GM18858 (cell line): ENCODE results near the gene SCAP.
A peak's percentile ranks its signal among the peaks of the same experiment; 100 is the strongest.
"Not testable (repeated sequence)": the region's sequence is repeated elsewhere in the genome, so short reads cannot be mapped to it uniquely, and the experiment has no call there.

Source experiments
- ATAC-seq: cut with Tn5 transposase; IDR thresholded peaks from one replicate; pipeline ENCODE4 v1.9.1; 2021; ENCODE audit not compliant: unreplicated experiment

Gene SCAP

DNA sequence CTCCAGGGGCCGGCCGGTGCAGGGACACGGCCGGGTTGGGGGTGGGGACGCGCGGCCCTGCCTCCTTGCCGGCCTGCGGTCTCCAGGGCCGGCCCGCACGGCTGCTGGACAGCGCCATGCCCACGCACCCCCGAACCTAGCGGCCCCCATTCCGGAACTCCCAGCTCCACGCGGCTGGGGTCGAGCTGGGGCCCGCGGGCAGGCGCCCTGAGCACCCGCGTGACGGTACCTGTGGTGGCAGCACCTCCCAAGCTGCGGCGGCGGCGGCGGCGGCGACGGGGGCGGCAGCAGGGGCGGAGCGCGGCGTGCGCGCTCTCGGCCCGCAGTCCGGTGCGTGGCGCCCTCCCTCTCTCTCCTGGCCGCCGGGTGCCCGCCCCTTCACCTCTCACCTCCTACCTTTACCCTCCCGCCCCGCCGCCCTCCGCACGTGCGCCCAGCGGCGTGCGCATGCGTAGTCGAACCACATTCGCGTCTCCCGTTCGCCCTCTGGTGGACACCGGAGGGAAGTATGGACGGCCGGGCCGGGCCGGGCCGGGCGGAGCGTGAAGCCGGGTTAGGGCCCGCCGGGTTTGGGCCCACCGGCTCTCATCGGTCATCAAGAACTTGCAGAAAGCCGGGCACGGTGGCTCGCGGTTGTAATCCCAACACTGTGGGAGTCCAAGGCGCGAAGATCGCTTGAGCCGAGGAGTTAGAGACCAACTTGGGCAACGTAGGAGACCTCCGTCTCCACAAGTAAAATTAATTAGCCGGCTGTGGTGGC is at the start of gene SCAP:
Gene SCAP (minus strand): TSS at position 372 of the 760 bp plus-strand sequence. CDS start 32,948 bp downstream, outside the sequence.
- peak; percentile 80 for ATAC-seq

DNA sequence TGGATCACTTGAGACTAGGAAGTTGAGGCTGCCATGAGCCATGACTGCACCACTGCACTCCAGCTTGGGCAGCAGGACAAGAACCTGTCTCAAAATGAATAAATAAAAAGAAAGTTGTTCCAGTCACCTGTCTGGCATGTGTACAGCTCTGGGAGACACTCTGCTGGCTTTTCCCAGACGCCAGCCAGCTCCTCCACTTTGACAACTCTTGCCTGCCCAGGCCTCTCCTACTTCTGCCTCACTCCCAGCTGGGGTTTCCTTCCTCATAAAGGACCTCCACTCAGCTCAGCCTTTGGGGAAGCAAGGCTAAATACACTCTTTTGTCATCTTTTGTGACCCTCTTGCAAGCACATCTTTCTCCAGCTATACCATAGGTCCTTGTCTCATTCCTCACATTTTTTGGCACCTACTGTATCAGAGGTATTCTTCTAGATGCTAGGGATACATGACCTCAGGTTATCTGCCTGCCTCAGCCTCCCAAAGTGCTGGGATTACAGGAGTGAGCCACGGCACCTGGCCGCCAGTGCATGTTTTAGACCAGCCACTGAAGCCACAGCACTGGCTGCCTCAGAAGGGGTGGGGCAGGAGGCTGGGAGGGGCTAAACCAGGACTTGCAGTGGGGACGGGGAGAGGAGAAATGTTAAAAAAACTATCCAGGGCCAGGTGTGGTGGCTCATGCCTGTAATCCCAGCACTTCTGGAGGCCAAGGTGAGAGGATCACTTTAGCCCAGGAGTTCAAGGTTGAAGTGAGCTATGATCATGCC is 47.8 kb upstream of the SCAP start:
- ATAC-seq, result no peak

DNA sequence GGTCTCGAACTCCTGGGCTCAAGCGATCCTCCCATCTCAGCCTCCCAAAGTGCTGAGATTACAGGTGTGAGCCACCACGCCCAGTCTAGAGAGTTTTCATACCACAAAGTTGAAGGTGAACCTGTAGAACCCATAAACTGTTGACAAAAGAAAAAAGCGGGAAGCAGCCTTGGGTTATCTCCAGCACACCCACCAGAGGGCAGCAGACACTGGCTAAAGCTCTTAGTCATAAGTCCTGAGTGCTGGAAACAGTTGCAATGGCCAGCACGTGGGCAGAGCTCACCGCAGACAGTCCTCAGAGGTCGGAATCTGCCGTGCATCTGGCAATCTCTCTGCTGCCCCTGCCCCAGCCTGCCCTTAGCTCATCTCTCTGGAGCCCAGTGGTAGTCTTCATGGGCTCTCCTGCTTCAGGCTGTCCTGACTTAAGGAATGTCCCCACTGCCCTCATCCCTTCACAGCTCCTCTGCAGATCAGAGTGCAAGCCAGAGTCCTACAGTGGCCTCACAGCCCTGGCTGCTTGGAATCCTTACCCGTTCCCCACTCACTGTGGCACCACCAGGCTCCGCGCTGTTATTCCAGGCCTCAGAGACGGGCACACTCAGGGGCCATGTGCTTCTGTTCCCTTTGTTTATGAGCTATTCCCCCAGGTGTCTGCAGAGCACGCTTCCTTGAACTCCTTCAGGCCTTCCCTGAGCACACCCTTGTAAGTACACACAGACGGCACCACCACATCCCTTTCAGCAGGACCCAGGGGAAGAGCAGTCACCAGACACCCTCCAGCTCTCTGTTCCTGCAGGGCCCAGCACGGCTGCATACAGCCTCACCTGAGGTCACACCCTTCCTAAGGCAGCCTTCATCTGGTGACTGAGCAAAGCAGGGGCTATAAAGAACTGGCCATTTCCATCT is 46.6 kb upstream of the SCAP start:
- ATAC-seq, result no peak

DNA sequence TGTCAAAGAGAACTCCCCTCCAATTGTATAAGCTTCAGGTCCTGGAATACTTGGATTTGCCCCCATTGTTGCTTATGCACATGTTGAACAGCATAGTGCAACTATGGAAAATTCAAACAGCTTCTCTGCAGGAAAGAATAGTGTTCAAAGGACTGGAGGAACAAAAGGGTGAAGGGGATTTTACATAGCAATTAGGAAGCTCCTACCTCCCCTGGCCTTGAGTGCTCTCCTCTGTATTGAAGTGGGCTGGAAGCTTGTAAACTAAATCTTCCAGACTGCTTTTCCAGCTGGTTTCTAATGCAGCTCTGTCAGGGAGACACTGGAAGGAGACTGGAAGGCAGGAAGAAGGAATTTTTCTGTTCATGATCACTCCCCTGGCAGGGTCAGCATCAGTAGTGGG is 45.0 kb upstream of the SCAP start:
- no peak for ATAC-seq

DNA sequence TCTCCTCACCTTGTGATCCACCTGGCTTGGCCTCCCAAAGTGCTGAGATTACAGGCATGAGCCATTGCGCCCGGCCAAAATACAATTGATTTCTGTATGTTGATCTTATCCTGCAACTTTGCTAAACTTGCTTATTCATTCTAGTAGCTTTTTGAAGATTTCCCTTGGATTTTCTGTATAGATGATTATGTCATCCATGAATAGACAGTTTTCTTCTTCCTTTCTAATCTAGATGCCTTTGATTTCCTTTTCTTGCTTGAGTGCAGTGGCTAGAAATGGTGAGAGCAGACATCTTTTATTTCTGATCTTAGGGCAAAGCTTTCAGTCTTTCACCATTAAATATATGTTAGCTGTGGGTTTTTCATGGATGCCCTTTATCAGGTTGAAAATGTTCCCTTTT is 42.2 kb upstream of the SCAP start:
- ATAC-seq, result no peak

DNA sequence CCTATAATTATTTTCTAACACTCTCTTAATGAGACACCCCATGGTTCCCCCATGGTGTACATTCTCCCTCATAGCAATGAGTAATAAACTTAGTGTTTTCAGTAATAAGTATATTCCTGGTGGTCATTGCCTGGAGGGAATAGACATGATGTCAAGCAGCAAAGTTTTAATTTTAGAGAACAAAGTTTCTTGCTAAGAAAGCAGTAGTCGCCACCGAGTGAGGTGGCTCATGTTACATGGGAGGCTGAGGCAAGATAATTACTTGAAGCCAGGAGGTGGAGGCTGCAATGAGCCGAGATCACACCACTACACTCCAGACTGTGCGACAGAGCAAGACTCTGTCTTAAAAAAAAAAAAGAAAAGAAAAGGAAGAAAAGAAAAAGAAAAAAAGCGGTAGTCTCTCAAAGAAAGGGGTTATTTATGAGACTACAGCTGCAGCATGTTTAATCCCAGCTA is 40.2 kb upstream of the SCAP start:
- ATAC-seq, result no peak

DNA sequence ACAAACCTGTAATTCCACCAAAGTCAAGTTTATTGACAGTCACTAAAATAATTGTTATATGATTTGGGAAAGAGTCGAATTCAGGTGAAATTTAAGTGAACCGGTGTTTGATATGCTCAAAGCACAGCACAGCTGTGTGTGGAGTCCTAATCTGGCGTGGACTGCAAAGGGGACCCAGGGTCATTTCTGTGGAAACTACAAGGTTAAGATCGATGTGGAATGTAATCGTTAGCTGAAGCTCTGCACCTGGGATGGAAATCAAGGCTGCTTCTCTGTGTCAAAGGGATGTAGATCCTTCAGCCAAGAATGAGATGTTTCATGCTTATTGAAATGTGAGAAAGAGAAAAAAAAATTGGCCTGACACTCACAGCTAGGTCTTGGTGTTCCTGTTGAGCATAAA is 39.4 kb upstream of the SCAP start:
- ATAC-seq, result no peak

DNA sequence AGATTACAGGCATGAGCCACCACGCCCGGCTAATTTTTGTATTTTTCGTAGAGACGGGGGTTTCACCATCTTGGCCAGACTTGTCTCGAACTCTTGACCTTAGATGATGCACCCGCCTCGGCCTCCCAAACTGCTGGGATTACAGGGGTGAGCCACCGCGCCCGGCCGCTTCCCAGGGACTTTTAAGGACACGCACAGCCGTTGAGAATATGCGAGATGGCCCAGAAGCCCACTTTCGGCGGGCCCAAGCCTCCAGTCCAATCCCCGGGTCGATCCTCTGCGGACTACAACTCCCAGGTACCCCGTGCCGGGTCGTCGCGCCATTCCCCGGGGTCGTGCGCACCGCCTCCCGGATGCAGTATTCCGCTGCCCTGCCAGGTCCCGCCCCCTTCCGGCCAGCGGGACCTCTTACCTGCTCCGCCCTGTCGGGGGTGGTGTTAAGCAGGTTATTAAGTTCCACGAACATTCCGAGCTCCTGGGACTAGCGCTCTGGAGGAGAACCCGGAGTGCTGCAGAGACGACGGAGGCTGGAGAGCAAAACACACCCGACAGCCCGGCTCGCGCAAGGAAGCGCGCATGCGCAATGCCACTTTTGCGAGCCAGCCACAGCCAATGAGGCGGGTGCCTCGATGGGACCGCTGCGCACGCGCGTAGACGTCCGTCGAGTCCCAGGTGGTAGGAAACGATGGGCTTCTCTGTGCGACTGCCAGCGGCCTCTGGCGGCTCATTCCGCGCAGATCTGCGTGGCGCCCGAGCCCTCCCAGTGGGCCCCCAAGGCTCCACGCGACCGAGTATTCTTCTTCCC is 37.6 kb upstream of the SCAP start, which contains the start of gene ELP6:
Gene ELP6 (minus strand): TSS at position 588 of the 805 bp plus-strand sequence. CDS start 122 bp downstream, at position 466.
- ATAC-seq, result peak; percentile 81

DNA sequence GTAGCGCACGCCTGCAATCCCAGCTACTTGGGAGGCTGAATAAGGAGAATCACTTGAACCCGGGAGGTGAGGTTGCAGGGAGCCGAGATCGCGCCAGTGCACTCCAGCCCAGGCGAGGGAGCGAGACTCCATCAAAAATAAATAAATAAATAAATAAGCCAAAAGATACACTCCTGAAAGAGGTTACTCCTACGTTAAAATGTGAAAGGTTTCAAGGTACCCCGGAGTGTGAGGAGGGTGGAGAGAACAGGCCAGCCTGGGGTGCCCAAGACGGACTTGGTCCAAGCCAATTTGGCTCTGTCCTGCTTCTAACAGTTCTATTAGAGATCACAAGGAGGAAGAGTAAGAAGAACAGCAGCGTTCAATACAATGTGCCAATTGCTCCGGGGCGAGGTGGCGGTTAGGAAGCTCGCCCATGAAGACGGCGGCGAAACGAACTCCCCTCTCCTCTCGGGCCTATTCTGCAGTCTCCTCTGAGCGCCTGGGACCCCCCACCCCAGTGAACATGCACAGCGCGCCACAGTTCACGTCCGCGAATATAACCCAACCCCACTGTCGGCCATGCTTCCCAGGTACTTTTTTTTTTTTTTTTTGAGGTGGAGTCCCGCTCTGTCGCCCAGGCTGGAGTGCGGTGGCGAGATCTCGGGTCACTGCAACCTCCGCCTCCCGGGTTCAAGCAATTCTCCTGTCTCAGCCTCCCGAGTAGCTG is 36.8 kb upstream of the SCAP start:
- ATAC-seq, result no peak

DNA sequence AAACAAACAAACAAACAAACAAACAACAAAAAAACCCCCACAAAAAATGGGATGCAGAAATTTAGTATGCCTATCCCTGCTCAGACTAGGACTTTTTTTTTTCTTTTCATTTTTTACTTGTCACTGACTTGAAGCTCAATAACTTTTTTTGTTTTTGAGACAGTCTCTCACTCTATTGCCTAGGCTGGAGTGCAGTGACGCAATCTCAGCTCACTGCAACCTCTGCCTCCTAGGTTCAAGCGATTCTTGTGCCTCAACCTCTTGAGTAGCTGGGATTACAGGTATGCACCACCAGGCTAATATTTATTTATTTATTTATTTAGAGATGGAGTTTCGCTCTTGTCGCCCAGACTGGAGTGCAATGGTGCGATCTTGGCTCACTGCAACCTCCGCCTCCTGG is 29.5 kb upstream of the SCAP start:
- not testable (repeated sequence) for ATAC-seq

DNA sequence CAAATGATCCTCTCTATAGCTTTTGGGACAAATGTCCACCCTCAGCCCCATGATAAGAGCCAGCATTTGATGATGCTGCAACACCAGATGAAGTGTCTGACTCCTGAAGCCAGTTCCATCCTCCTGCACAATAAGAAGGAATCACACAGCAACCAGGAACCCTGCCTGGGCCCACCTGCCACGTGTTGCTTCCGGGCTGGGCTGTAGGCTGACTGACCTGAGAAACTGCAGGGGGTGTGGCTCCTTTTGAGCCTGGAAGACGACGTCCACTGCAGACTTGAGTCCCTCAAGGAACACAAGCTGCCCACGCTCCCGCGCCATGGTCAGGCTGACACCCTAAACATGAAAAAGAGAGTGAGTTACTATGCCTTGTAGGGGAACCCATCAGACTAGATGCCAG is 28.4 kb upstream of the SCAP start:
- no peak for ATAC-seq

DNA sequence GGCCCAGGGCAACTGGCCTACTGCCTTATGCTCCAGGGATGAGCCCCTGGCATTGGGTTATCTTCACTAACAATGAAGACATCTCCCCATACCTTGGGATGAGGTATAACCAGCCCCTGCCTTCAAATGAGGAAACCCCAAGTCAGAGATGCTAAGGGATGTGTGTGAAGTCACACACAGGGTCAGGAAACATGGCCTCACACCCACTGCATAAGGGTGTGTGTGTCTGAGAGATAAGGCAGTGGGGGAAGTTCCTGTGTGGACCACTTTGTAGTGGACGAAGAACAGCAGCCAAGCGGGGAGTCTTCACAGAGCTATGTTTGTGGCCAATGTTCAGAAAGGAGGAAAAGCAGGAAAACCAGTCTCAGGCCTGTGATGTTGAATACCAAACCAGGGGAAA is 27.3 kb upstream of the SCAP start:
- no peak for ATAC-seq

DNA sequence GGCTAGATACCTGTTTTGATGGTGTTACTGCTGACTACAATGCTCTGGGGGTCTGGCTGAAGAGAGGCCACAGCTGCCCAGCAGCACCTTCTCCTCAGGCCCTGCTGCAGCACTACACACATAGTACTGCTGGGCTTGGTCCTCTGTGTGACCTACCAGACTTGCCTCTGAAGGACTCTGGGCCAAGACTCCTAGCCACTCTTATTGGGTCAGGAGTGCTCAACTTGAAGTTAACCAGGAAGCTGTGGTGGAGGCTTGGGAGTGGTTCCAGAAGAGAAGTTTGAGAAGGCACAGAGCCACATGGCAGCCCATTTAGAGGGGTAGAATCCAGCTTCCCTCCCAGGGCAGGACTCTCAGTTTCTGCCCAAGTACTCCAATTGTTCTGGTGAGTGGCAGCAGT is 21.2 kb upstream of the SCAP start:
- no peak for ATAC-seq

DNA sequence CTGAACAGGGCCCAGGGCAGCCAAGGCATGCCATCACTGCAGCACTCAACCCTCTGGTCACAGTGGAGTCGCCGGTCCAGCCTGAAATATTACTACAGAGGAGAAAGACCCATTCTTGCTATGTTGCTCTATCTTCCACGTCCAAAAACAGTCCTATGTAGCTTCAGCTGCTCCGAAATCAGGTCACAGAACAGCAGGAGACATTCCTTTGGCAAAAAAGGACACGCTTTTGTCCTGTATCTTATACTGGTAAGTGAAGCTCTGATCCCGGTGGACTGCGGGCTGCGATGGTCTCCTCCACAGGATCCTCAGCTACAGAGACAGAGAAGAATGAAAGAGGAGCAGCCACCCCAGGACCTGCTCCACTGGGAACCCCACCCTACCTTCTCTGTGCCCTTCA is 20.1 kb upstream of the SCAP start:
- ATAC-seq, result no peak

DNA sequence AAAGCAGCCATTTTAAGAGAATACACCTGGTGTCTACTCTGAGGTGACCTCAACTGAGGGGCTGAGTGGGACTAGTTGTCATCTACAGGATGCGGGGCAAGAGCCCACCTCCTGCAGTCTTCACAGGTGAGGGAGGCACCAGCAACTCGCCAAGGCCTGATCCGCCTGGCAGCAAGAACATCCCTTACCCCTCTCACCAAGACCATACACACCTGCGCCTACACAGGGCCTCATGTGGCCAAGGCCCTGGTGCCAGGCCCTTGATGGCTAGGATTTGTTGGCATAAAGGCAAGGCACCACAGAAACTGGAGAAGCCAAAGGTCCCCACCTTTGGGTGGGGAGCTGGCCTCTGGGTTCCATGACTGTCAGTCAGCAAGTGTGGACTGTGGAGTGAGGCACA is 19.4 kb upstream of the SCAP start:
- ATAC-seq, result no peak

DNA sequence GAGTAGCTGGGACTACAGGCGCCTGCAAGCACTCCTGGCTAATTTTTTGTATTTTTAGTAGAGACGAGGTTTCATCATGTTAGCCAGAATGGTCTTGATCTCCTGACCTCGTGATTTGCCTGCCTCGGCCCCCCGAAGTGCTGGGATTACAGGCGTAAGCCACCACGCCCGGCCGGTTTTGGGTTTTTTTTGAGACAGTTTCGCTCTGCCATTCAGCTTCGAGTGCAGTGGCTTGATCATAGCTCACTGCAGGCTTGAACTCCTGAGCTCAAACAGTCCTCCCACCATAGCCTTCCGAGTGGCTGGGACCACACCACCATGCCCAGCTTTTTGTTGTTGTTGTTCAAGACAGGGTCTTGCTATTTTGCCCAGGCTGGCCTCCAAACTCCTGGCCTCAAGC is 16.0 kb upstream of the SCAP start:
- ATAC-seq, result no peak

DNA sequence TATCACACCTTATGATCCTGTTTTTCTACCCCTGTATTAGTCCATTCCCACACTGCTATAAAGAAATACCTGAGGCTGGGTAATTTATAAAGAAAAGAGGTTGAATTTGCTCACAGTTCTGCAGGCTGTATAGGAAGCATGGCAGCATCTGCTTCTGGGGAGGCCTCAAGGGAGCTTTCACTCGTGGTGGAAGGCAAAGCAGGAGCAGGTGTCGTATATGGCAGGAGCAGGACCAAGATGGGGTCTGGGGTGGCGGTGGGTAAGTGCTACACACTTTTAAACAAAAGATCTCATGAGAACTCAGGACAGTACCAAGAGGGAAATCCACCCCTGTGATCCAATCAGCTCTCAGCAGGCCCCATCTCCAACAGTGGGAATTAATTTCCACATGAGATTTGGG is 15.4 kb upstream of the SCAP start:
- ATAC-seq, result no peak

DNA sequence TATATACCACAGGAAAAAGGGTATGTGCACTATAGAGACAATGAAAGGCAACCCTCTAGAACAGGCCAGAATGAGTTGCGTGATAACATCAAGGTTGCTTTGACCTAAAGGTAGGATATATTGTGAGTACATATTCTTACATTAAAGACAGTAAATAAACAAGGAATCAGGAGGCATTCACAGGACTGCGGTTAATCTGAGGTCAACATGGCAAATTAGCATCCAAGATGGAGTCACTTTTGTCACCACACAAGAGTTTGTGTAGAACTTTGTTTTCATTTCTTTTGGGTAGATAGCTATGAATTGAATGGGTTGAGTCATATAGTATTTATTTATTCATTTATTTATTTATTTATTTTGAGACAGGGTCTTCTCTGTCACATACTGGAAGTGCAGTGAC is 11.5 kb upstream of the SCAP start:
- no peak for ATAC-seq

DNA sequence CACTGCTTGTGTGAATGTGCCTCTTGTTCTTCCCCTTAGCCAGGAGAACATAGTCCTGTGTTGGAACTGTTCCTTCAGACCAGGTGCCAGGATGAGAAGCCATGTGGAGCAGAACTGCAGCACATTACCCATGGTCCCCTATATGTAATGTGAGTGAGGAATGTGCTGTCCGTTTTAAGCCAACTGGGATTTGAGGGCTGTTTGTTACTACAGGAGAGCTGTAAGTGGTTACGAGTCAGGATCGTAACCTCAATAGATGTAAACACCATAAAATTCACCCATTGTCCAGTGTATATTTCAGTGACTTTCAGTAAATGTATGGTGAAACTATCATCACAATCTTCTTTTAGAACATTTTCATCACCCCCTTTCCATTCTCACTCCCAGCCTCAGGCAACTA is 10.1 kb upstream of the SCAP start:
- no peak for ATAC-seq

DNA sequence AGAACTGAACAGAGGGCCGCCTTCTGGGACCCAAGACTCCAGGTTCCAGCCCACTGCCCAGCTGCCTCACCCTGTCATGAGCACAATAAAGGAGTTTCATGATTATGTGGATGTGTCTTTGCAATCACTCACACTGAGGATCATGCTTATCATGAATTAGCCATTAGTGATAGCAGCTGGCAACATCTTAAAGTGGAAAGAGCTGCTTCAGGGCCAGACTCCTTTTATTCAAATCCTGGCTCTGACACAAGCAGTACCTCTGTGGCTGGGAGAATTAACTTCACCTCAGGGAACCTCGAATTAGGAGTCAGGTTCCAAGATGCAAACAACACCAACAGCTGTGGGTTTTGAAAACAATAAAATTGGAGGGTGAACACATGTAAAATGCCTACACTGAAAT is 6.6 kb upstream of the SCAP start:
- ATAC-seq, result no peak
